Lung (tissue), 12 donors: ENCODE results near the gene COL16A1. TPM values are rescaled to one million over a fixed set of nuclear protein-coding genes. Genes with fewer than 3 reads are reported as not detected.

Experiments used
- ATAC-seq: fragments of 200-7000 bp; cut with Tn5 transposase; one replicate; pipeline ENCODE4 v1.9.1; 2020; ENCODE audit warnings: moderate number of reproducible peaks; ENCODE audit not compliant: insufficient read depth, low FRiP score
- DNase-seq, 3 donors: peaks; one replicate each; pipeline ENCODE4 v3.0.0-alpha.2; 2013 to 2017
- H3K27ac ChIP-seq, 2 donors: one replicate each; pipeline ENCODE4 v1.5.1; 2013; ENCODE audit warnings: mild to moderate bottlenecking in 2 of 2, moderate library complexity in 2 of 2, control low read depth in 1 of 2, inconsistent platforms in 1 of 2, low read depth in 1 of 2, low read length in 1 of 2
- H3K27me3 ChIP-seq, 3 donors: one replicate each; pipeline ENCODE4 v1.5.1; 2013; ENCODE audit warnings: low read length in 2 of 3; ENCODE audit not compliant: control insufficient read depth in 3 of 3, insufficient read depth in 3 of 3
- H3K36me3 ChIP-seq, 4 donors: one replicate each; pipeline ENCODE4 v1.5.1; 2013; ENCODE audit warnings: low read length in 4 of 4, mild to moderate bottlenecking in 1 of 4, moderate library complexity in 1 of 4; ENCODE audit not compliant: control insufficient read depth in 4 of 4, insufficient read depth in 4 of 4
- H3K4me1 ChIP-seq, 5 donors: one replicate each; pipeline ENCODE4 v1.5.1; 2013; ENCODE audit warnings: low read length in 5 of 5, mild to moderate bottlenecking in 2 of 5, moderate library complexity in 1 of 5; ENCODE audit not compliant: control insufficient read depth in 5 of 5, insufficient read depth in 5 of 5
- H3K4me3 ChIP-seq: one replicate; pipeline ENCODE4 v1.5.1; 2013; ENCODE audit warnings: mild to moderate bottlenecking, control low read depth, moderate library complexity
- H3K9ac ChIP-seq, 2 donors: one replicate each; pipeline ENCODE4 v1.5.1; 2013; ENCODE audit warnings: low read length in 2 of 2, control low read depth in 1 of 2; ENCODE audit not compliant: insufficient read depth in 1 of 2
- H3K9me3 ChIP-seq, 4 donors: one replicate each; pipeline ENCODE4 v1.5.1; 2013; ENCODE audit warnings: low read length in 3 of 4, mild to moderate bottlenecking in 1 of 4, moderate library complexity in 1 of 4; ENCODE audit not compliant: control insufficient read depth in 4 of 4, insufficient read depth in 3 of 4
- CTCF ChIP-seq: IDR thresholded peaks from 2 replicates; pipeline ENCODE4 v1.5.1; 2012; ENCODE audit warnings: mild to moderate bottlenecking; ENCODE audit errors: control extremely low read depth, extremely low read depth
- WGBS, 2 donors: extraction: QIAGEN DNeasy Blood & Tissue Kit; methylation state at CpG; one replicate each; pipeline ENCODE4 v1.1.7; 2013; 5-methylcytosine and 5-hydroxymethylcytosine counted together
- polyA plus RNA-seq, 2 donors: library from polyadenylated mRNA; stranded (reverse); fragments of 200-250 nt; gene quantifications; one replicate each; pipeline ENCODE4 v1.2.1, GENCODE V29; 2013
- total RNA-seq, 2 donors: library from RNA; depleted of rRNA in 1 of 2; stranded (reverse); fragments of >200 nt in 1 of 2; gene quantifications; one replicate each; pipeline ENCODE4 v1.2.1, GENCODE V29; 2014 to 2021
- donor health status: control.
- donor health status: control.
- donor health status: Bipolar disorder and iron deficiency.
- donor health status: healthy.
- donor health status: DM: yes; HTN: yes; CAD: no.

Gene COL16A1
- total and polyA plus RNA-seq, 4 donors: 16.5 to 83.2 (median 43.3) TPM

- ATAC-seq (no peak), DNase-seq (no peak)
- 65 to 83% methylated on average over 9 of the region's 9 CpGs for WGBS, 2 donors
- no peaks in the 10 kb centered on the region for H3K4me1 ChIP-seq
- H3K4me3 ChIP-seq: no peak overlapping the region
- no peaks in the 10 kb centered on the region for H3K9me3 ChIP-seq
- H3K9ac ChIP-seq: no peak overlapping the region
- no peaks in the 10 kb centered on the region for H3K27me3 ChIP-seq
- TF ChIP-seq CTCF: no peak
- no peak overlapping the region for H3K27ac ChIP-seq
- peaks cover 0 to 23% (median 6%) of the 10 kb centered on the region in 4 donors for H3K36me3 ChIP-seq
Measured at GRCh38 chr1:31681415-31681814, 22.4 kb downstream of the COL16A1 start.

- TF ChIP-seq CTCF: no peak
- DNase-seq (no peak), ATAC-seq (no peak)
- no peaks in the 10 kb centered on the region for H3K4me1 ChIP-seq
- no peak overlapping the region for H3K9ac ChIP-seq
- no peaks in the 10 kb centered on the region for H3K27me3 ChIP-seq
- no peak overlapping the region for H3K27ac ChIP-seq
- H3K4me3 ChIP-seq: no peak overlapping the region
- 80 to 86% methylated on average over 23 of the region's 23 CpGs for WGBS, 2 donors
- peaks cover 0 to 21% (median 9%) of the 10 kb centered on the region in 4 donors for H3K36me3 ChIP-seq
- H3K9me3 ChIP-seq: no peaks in the 10 kb centered on the region
Measured at GRCh38 chr1:31679676-31680230, 24.1 kb downstream of the COL16A1 start.

GRCh38 chr1:31679091-31679490, 24.7 kb downstream of the COL16A1 start:
- ATAC-seq (no peak), DNase-seq (no peak)
- no peak overlapping the region for H3K4me3 ChIP-seq
- WGBS, 2 donors: 43 to 48% methylated on average over 2 of the region's 2 CpGs
- no peaks in the 10 kb centered on the region for H3K9me3 ChIP-seq
- no peak for TF ChIP-seq CTCF
- H3K36me3 ChIP-seq: peaks cover 0 to 25% (median 9%) of the 10 kb centered on the region in 4 donors
- H3K27ac ChIP-seq: no peak overlapping the region
- no peak overlapping the region for H3K9ac ChIP-seq
- H3K4me1 ChIP-seq: no peaks in the 10 kb centered on the region
- H3K27me3 ChIP-seq: no peaks in the 10 kb centered on the region

GRCh38 chr1:31678681-31679080, 25.1 kb downstream of the COL16A1 start:
- Histone ChIP-seq H3K4me1 (no peaks in the 10 kb centered on the region), H3K36me3 (peaks cover 0 to 23% (median 9%) of the 10 kb centered on the region in 4 donors), H3K9me3 (no peaks in the 10 kb centered on the region), H3K4me3 (no peak overlapping the region), H3K9ac (no peak overlapping the region), H3K27me3 (no peaks in the 10 kb centered on the region), H3K27ac (no peak overlapping the region)
- ATAC-seq: no peak
- DNase-seq: no peak
- no peak for TF ChIP-seq CTCF
- 86 to 90% methylated on average over 4 of the region's 4 CpGs for WGBS, 2 donors
